OCI-M2 (cell line): Measurements from ENCODE around the gene NUDT16.
"Not testable (repeated sequence)": the region's sequence is repeated elsewhere in the genome, so short reads cannot be mapped to it uniquely, and the experiment has no call there.

Experiments
- DNase-seq: peaks from one replicate; lab custom pipeline; 2025; ENCODE audit not compliant: unreplicated experiment; lab: John Stamatoyannopoulos, UW

The NUDT16 gene

DNA sequence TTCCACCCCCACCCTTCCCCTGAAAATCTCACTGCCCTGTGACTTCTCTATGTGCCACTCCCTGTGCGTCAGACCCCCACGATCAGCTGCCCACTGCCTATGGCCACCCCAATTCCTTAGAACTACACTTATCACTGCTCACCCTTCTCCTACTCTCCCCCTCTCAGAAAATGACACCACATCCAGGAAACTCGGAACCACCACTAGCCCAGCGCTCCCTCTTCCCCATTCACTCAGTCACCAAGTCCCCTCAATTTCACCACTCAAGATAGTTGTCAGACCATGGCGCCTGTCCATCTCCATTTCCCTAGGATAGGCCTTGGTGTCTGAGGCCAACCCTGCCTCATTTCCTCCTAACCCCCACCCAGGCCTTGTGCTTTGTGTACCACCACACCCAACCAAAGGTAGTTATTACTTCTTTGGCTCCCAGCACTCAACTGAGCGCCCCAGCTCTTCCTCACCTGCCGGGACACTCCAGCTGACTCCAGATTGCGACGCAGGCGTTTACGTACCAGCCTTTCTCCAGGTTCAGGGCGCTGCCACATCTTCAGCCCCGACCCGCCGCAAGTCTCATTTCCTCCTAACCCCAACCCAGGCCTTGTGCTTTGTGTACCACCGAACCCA is 641 bp upstream of the NUDT16 start:
- not testable (repeated sequence) for DNase-seq

DNA sequence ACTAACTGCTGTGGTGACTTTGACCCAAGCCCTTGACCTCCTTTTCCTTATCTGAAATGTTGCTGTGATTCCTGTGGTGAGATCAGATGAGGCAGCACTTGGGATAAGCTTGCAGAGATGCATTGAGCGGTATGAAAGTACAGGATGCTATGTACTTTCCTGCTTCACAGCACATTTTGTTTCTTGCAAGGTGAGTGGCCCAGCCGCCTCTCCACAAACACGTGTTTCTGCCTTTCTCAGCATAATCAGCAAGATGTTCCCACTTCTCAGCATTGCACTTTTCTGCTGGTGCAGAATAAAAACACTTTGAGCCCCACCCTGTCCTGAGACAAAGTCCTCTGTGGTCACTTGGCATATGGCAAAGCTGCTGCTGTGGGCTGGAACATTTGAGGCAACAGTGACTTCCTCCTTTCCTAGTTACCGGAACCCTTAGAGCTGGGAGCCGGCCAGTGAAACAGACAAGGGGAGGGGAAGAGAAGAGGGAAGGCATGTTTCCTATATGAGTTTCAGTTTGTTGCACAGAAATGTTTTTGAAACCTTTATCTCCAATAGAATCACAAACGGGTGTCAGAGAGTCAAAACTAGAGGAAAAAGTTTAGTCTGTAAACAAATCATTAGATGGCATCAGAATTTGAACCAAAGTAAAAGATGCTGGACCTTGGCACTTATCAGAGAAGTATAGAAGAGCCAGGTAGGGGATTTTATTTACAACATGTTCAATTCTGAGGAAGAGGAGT is 5.0 kb downstream of the NUDT16 start:
- DNase-seq = no peak

DNA sequence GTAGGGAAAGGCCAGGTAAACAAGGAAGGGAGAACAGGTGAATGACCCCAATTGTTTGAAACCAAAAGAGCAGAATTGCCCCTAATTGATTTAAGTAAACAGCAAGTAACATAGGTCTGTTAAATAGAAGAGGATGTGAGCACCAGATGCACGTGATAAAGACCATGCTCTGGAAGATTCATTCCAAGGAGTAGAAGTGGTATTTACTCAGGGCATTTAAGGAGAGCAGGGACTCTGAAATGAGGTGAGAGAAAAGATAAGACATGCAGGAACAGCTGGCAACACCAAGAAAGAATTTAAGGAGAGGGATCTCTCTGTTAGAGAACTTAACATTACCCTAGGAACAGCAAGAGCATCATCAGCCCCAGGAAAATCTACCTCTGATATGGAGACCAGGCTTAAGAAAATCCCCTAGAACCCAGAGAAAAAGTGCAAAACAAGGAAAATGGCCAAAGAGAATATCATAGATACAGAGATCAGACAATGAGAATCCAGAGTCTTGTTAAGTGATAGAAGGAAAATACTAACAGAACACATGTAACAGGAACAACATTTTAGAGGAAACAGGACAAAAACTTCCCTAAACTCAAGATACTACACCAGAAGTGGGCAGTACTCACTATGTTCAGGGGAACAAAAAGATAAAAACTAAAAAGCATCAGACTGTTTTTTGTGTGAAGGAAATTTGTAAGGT is 6.4 kb downstream of the NUDT16 start:
- no peak for DNase-seq

DNA sequence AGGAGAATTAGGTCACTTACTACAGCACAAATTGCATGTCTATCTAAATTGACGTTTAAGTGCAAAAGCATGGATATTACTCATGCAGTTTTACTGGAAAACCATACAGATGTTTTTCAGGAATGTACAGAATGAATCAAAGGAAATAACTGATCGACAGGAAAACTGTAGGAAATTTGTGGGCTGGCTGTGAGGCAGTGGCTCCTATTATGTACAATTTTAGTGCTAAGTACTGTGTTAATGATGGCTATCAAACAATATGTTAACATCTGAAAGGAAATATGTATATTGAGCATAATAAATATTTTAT is 6.9 kb downstream of the NUDT16 start:
- no peak for DNase-seq

DNA sequence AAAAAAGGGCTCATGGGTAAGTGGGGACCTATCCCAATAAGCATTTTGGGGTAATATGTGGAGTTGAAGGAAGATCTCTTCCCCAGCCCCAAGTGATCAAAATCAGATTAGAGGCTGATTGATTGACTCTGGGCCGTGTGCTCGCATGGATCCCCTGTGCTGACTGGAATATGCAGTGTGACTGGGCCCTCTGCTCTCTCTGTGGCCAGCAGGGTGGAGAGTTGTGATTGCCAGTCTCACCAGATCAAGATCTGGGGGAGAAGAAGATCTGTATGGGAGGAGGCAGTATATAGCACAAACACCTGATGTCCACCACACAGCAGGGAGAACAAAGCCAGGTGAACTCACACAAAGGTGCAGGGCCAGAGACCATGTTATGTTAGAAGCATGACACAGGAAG is 8.8 kb downstream of the NUDT16 start:
- no peak for DNase-seq

DNA sequence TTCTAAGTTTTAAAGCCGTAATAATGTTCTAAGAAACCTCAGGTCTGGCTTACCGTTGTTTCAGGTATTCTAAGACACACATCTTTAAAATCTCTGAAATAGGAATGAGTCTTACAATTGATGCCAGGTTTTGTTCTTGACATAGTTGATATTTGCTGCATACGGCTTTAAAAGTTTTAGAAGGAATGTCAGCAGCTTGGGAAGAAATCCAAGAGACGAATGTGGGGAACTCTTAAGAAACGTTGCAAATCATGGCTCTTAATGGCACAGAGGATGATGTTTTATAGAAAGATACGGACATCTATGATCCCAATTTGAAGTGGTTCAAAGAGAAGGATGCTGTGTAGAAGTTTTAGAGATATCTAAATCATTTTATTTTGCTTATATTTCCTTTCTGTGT is 11.5 kb downstream of the NUDT16 start:
- no peak for DNase-seq

GRCh38 chr3:131393868-131394267 is 12.3 kb downstream of the NUDT16 start:
- DNase-seq = no peak

DNA sequence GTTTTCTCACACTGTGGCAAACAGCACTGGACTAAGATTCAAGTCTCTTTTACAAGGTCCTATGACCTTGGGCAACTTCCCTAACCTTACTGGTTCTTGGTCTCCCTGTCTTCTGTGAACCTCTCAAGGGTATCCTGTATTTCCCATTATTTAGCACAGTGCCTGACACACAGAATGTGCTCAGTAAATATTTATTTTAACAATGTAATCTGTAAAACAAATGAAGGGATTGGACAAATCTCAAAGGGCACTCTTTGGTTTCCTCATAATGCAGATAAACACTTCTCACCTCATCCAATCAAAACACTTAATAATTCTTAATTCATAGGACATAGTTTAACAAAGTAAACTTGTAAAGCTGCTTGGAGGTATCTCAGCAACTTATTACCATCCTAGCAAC is 12.8 kb downstream of the NUDT16 start:
- no peak for DNase-seq

DNA sequence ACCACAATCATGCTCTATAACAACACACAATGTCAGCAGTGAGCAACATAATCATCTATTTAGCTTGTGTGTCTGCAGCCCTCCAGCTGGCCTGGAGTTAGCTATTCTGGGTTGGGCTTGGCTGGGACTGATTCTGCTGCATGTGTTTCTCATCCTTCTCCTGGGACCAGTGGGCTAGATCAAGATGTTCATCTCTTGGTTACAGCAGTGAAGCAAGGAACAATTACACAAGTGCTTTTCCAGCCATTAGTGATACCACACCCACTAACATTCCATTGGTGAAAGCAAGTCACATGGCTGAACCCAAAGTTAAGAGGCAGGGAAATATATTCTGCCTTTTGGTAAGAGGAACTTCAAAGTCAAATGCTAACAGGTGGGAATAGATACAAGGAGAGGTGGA is 14.6 kb downstream of the NUDT16 start:
- no peak for DNase-seq

DNA sequence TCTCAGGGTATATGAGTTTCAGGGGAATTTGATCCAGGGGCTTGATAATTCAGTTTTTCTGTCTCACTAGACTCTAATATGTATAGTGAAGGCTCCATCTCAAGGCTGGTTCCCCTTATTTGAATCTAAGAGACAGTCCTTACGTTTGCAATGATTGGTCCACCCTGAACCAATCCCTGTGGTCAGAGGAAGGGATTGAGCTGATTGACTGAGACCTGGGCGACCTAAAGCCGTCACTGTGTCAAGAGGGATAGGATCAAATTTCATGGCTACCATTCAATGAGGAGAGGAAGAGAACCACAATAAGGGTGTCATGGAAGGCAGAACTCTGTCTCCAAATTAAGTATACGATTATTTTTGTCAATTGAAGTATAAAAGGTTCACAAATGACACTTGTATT is 16.3 kb downstream of the NUDT16 start:
- no peak for DNase-seq

DNA sequence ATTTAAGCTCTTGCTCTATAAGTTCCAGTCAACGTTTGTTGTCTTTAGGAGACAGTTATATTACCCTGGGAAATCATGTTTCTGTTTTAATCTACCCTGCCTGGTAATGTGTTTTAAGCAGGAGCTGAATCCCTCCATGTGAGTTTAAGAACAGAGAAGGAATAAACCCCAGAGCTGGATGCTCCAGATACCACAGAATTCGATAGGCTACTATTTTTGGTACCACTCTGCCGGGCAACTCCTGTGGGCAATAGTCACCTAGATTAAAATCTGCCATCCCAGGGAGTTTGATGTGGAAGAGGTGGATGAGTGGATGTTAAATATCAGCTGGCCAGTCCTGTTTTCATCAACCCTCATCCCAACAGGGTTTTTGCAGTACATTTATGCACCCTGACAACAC is 20.4 kb downstream of the NUDT16 start:
- no peak for DNase-seq

DNA sequence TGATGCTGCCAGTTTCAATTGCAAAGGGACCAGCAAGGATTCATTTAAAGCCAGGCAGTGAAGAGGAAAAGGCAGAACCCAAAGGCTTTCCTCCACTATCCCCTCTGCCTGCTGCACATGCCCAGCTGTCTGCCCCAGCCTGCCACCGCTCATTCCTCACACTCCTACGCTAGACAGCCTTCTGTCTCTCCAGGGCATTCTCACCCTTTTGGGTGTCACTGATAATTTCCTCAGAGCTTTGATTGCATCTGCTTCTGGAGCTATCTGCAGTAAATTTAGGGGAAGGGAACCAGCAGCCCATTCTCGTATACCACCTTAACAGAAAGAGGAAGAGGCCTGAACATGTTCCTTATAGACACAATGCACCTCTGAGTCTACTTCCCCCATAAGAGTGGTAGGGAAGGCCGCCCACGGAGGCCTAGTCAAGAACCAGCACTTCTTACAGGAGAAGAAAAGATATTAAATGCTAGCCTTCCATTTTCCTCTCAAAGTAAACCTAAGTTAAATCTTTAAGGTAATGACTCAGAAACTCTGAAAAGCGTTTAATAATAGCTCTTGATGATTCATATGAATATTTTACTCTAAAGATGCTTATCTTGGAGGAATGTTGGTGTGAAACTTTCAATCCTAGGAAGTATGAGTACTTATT is 20.9 kb downstream of the NUDT16 start:
- DNase-seq = no peak

DNA sequence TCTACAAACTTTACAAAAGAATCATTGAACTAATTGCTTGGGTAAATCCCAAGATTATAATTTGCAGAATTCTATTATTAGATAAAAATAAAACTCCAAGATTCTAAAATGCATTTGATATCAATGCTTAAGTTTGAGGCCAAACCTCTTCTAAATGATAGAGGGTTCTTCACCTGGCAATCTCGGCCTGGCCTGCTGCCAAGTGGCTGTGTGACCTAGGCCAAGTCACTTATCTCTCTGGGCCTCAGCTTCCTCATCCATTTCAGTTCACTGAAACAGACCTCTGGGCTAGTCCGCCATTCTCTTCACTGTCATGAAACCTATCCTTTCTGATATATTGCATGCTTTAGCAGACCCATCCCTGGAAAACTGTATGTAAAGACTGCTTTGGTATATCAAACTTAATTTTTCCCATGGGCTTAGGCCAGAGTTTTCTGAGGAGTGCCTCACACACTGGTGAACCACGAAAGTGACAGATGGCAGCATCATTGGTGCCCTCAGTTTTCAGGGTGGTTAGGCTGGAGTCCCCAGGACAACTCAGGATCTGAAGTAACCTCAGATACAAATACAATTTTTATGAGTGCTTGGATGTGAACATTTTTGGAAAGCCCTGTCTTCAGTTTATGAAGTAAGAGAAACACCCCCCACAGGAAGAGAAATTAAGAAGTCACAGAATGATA is 21.8 kb downstream of the NUDT16 start:
- DNase-seq = no peak

GRCh38 chr3:131405411-131405810 is 23.8 kb downstream of the NUDT16 start:
- no peak for DNase-seq

GRCh38 chr3:131406274-131406673 is 24.7 kb downstream of the NUDT16 start:
- no peak for DNase-seq

- DNase-seq = no peak
These were observed 36.2 kb downstream of the NUDT16 start for GRCh38 chr3:131417751-131418150.

GRCh38 chr3:131421301-131421700 is 39.7 kb downstream of the NUDT16 start:
- DNase-seq = no peak

DNA sequence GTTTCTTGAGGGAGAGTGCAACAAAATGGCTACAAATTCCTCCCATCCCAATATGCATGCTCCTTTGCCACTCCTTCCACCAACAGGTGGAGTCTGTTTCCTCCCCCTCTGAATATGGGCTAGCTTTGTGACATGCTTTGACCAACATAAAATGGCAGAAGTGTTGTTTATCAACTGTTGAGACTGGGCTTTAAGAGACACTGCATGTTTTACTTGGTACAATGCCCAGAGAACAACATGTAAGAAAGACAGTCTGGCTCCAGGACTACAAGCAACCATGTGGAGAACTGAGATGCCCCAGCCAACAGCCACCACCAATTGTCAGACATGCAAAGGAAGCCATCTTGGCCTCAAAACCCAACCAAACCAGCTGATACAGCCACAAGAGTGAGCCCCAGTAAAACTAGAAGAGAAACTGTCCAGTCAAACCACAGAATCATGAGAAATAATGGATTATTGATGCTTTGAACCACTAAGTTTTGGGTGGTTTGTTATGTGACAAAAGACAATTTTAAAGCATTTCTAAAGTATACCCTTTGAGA is 40.5 kb downstream of the NUDT16 start:
- DNase-seq = no peak

GRCh38 chr3:131427226-131427625 is 45.7 kb downstream of the NUDT16 start:
- no peak for DNase-seq

- DNase-seq = no peak
These were observed 50.2 kb downstream of the NUDT16 start for GRCh38 chr3:131431754-131432153.

DNA sequence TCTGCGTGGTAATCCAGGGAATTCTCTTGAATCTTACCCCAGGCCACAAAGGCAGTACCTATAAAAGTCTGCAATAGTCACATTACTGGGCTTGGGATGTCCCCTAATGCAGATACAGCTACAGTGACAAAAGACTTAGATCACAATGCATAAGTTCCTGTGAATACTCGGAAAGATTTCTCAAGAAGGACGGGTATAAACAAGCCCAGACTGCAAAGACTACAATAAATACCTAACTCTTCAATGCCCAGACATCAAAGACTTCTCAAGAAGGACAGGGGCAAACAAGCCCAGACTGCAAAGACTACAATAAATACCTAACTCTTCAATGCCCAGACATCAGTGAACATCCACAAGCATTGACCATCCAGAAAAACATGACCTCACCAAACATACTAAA is 50.9 kb downstream of the NUDT16 start:
- no peak for DNase-seq
